ENCODE data around the gene DNM3. TPM values are rescaled to one million over a fixed set of nuclear protein-coding genes. Genes with fewer than 3 reads are reported as not detected.

The DNM3 gene
- total and polyA plus RNA-seq, 2 of the 8 experiments (the other 6 are each of a cell fraction or from before 2014, with no cell fraction given) = 2.0 to 8.5 TPM

DNA sequence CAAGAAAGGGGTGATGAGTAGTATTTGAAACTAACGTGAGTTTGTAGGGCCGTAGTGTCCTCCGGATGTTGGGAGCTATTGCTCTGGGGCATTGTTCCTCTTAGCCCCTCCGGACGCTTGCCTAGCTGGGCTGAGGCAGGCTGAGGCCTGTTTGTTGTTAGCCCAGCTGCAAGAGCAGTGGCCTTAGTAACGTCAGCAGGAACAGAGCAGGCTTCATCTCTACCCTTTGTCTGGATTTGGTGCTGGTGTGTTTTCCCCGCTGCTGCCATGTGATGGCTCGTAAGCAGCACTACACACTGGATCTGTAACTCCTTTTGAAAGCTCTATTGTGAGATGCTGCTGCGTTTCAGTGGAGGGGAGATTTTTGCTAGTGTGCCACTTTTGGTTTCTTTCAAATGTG is 57.6 kb downstream of the DNM3 start (continued):
- no peak for TF ChIP-seq CHD7 (IDR thresholded peaks at IDR 0.05; ENCODE audit: insufficient replicate concordance, low read length)
- TF ChIP-seq TEAD4 (IDR thresholded peaks at IDR 0.05; ENCODE audit: low read depth, low read length) = no peak
- TF ChIP-seq JUND (IDR thresholded peaks at IDR 0.05; ENCODE audit: low read length) = no peak
- no peak for TF ChIP-seq CHD2 (IDR thresholded peaks at IDR 0.05; ENCODE audit: low read length)
- TF ChIP-seq RNF2 (IDR thresholded peaks at IDR 0.05; ENCODE audit: borderline replicate concordance, low read depth, low read length, missing control alignments, poor library complexity, severe bottlenecking) = no peak
- TF ChIP-seq BACH1 (IDR thresholded peaks at IDR 0.05; ENCODE audit: low read length) = no peak
- TF ChIP-seq BRCA1 (IDR thresholded peaks at IDR 0.05; ENCODE audit: low read depth, low read length) = no peak
- no peak for TF ChIP-seq KDM1A (IDR thresholded peaks at IDR 0.05; ENCODE audit: borderline replicate concordance, low read length)
- no peak for TF ChIP-seq YY1 (IDR thresholded peaks at IDR 0.05; ENCODE audit: low read depth, low read length)
- TF ChIP-seq POLR2A (IDR thresholded peaks at IDR 0.05; ENCODE audit: control extremely low read depth in 1 of 2, low read depth in 2 of 2, low read length in 2 of 2) = 0 out of 3 replicates have a peak, but pooled peaks of 1 of the 2 experiments have one; percentile 30
- TF ChIP-seq SUZ12 (IDR thresholded peaks at IDR 0.05; ENCODE audit: low read length) = no peak
- peak; percentile 44 for TF ChIP-seq ASH2L (IDR thresholded peaks at IDR 0.05; ENCODE audit: low read length)
- no peak for TF ChIP-seq RBBP5 (IDR thresholded peaks at IDR 0.05; ENCODE audit: borderline replicate concordance, low read depth, low read length)

Measured in H1 (cell line).